Measurements from ENCODE around the gene HPGDS.

DNA sequence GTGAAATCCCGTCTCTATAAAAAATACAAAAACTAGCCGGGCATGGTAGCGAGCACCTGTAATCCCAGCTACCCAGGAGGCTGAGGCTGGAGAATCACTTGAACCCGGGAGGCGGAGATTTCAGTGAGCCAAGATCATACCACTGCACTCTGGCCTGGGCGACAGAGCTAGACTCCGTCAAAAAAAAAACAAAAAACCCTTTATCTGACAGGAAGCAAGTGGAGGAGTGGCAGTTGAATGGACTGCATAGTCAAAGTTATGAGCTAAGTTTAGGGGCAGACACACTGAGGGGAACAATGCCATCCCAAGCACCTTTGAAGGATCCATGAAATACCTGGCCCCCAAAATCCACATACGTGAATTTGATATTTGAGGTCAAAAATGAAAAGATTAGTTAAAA, 7.5 kb upstream of the HPGDS start:
- no peak for TF ChIP-seq L3MBTL2 (conservative IDR thresholded peaks at IDR 0.05)
- no peak for TF ChIP-seq ELF4 (IDR thresholded peaks at IDR 0.05)
- TF ChIP-seq SUZ12 (IDR thresholded peaks at IDR 0.05), result no peak
- no peak for TF ChIP-seq BHLHE40 (IDR thresholded peaks at IDR 0.05; ENCODE audit: borderline replicate concordance)
- TF ChIP-seq FOXK2 (IDR thresholded peaks at IDR 0.05), result no peak
- TF ChIP-seq NFRKB (IDR thresholded peaks at IDR 0.05), result no peak
- TF ChIP-seq FOXM1 (IDR thresholded peaks at IDR 0.05; ENCODE audit: borderline replicate concordance), result no peak
- no peak for TF ChIP-seq TARDBP (IDR thresholded peaks at IDR 0.05)
- no peak for TF ChIP-seq SP1 (IDR thresholded peaks at IDR 0.05)
- TF ChIP-seq ARNT (IDR thresholded peaks at IDR 0.05), result no peak
- TF ChIP-seq, protein P1, sequence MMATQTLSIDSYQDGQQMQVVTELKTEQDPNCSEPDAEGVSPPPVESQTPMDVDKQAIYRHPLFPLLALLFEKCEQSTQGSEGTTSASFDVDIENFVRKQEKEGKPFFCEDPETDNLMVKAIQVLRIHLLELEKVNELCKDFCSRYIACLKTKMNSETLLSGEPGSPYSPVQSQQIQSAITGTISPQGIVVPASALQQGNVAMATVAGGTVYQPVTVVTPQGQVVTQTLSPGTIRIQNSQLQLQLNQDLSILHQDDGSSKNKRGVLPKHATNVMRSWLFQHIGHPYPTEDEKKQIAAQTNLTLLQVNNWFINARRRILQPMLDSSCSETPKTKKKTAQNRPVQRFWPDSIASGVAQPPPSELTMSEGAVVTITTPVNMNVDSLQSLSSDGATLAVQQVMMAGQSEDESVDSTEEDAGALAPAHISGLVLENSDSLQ (IDR thresholded peaks at IDR 0.05), result no peak
- no peak for TF ChIP-seq FOXA1 (IDR thresholded peaks at IDR 0.05)
- no peak for TF ChIP-seq ZNF384 (IDR thresholded peaks at IDR 0.05)
- no peak for TF ChIP-seq HDGF (IDR thresholded peaks at IDR 0.05; ENCODE audit: borderline replicate concordance)
